ENCODE measurements around the gene SCGB1D1.

GRCh38 chr11:62146476-62147200, 43.4 kb upstream of the SCGB1D1 start:
- TF ChIP-seq SCRT1 (tag by site-specific recombination; IDR thresholded peaks at IDR 0.05; ENCODE audit: borderline replicate concordance) (no peak), CTCF (tag by site-specific recombination; IDR thresholded peaks at IDR 0.05) (no peak), ZNF274 (IDR thresholded peaks at IDR 0.05; ENCODE audit: low read length) (no peak), ZNF274 (tag by site-specific recombination; IDR thresholded peaks at IDR 0.05; ENCODE audit: borderline replicate concordance) (no peak), ZNF16 (tag by site-specific recombination; IDR thresholded peaks at IDR 0.05; ENCODE audit: low read depth) (no peak)
- TF ChIP-seq, protein P1, sequence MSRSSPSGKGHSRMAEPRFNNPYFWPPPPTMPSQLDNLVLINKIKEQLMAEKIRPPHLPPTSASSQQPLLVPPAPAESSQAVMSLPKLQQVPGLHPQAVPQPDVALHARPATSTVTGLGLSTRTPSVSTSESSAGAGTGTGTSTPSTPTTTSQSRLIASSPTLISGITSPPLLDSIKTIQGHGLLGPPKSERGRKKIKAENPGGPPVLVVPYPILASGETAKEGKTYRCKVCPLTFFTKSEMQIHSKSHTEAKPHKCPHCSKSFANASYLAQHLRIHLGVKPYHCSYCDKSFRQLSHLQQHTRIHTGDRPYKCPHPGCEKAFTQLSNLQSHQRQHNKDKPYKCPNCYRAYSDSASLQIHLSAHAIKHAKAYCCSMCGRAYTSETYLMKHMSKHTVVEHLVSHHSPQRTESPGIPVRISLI (tag by site-specific recombination; IDR thresholded peaks at IDR 0.05) = no peak
- TF ChIP-seq, protein P2, sequence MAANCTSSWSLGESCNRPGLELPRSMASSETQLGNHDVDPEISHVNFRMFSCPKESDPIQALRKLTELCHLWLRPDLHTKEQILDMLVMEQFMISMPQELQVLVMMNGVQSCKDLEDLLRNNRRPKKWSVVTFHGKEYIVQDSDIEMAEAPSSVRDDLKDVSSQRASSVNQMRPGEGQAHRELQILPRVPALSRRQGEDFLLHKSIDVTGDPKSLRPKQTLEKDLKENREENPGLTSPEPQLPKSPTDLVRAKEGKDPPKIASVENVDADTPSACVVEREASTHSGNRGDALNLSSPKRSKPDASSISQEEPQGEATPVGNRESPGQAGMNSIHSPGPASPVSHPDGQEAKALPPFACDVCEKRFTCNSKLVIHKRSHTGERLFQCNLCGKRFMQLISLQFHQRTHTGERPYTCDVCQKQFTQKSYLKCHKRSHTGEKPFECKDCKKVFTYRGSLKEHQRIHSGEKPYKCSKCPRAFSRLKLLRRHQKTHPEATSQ (tag by site-specific recombination; IDR thresholded peaks at IDR 0.05) = no peak

Data from HEK293 (cell line).